Lower lobe of right lung (tissue), 2 donors: ENCODE measurements around the gene LRP5. TPM values are rescaled to one million over a fixed set of nuclear protein-coding genes. Genes with fewer than 3 reads are reported as not detected.

Source experiments
- ATAC-seq, 2 donors: fragments of 200-7000 bp; cut with Tn5 transposase; one replicate each; pipeline ENCODE4 v1.9.1; 2020 to 2022; ENCODE audit warnings: mild to moderate bottlenecking in 2 of 2, moderate library complexity in 2 of 2
- DNase-seq: peaks from one replicate; pipeline ENCODE4 v3.0.0-alpha.2; 2020
- H3K27ac ChIP-seq: fragments of 200-600 bp; one replicate; pipeline ENCODE4 v1.8.0; 2022
- H3K27me3 ChIP-seq: fragments of 200-600 bp; one replicate; pipeline ENCODE4 v1.8.0; 2022; ENCODE audit warnings: low read depth
- H3K36me3 ChIP-seq: fragments of 200-600 bp; one replicate; pipeline ENCODE4 v1.8.0; 2022; ENCODE audit warnings: mild to moderate bottlenecking
- H3K4me1 ChIP-seq: fragments of 200-600 bp; one replicate; pipeline ENCODE4 v1.8.0; 2022
- H3K4me3 ChIP-seq: fragments of 200-600 bp; one replicate; pipeline ENCODE4 v1.8.0; 2022; ENCODE audit warnings: mild to moderate bottlenecking
- H3K9me3 ChIP-seq: fragments of 200-600 bp; one replicate; pipeline ENCODE4 v1.8.0; 2022
- CTCF ChIP-seq: fragments of 200-600 bp; IDR thresholded peaks from one replicate; pipeline ENCODE4 v1.8.0; 2022; ENCODE audit warnings: antibody characterized with exemption, mild to moderate bottlenecking
- intact Hi-C: fragments of 100-400 bp; cut with DNase I; formaldehyde crosslinking; loops from one replicate; pipeline ENCODE4 v1.11.0; 2022
- total RNA-seq: library from RNA; stranded (reverse); fragmentation: NEBNext Ultra II Directional; extraction: Animal tissue kit (Norgen Biotek cat#: 25700); gene quantifications from one replicate; pipeline ENCODE4 v1.2.1, GENCODE V29; 2021
- donor health status: DM: no; HTN: yes; CAD: no; lungs with severe emphysema.

The LRP5 gene
- total RNA-seq, 1 donor from 2014 or later: 66.1 TPM

- TF ChIP-seq CTCF: no peak
- no peak overlapping the region for H3K27ac ChIP-seq
- no peaks in the 10 kb centered on the region for H3K27me3 ChIP-seq
- ATAC-seq: no peak
- no peak for DNase-seq
- peaks cover 31% of the 10 kb centered on the region for H3K36me3 ChIP-seq
- intact Hi-C loops: no loop called here
- H3K4me1 ChIP-seq: peaks cover 23% of the 10 kb centered on the region
- H3K4me3 ChIP-seq: no peak overlapping the region
- H3K9me3 ChIP-seq: no peaks in the 10 kb centered on the region
These were observed 54.9 kb downstream of the LRP5 start for GRCh38 chr11:68367252-68367651.

DNA sequence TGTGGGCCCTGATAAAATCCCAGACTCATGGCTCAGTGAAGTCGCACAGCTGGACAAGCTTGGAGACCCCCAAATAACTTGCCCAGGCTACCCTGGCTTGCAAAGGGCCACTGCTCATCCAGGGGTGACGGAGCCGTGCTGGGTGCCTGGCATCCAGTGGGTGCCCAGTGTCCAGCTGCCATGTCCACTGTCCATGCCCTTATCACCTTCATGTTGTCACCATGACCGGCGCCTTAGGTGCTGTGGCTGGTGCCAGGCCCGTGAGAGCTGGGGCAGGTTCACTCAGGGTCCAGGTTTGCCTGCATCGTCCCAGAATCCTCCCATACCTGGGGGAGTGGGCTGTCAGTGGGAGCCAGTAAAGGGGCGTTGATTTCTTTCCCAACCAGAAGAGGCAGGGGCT, 57.4 kb downstream of the LRP5 start:
- ATAC-seq (no peak), DNase-seq (no peak)
- H3K4me3 ChIP-seq: no peak overlapping the region
- peaks cover 26% of the 10 kb centered on the region for H3K36me3 ChIP-seq
- no peak for TF ChIP-seq CTCF
- H3K4me1 ChIP-seq: peaks cover 42% of the 10 kb centered on the region
- H3K27me3 ChIP-seq: no peaks in the 10 kb centered on the region
- no peaks in the 10 kb centered on the region for H3K9me3 ChIP-seq
- H3K27ac ChIP-seq: no peak overlapping the region
- intact Hi-C loops: no loop called here

DNA sequence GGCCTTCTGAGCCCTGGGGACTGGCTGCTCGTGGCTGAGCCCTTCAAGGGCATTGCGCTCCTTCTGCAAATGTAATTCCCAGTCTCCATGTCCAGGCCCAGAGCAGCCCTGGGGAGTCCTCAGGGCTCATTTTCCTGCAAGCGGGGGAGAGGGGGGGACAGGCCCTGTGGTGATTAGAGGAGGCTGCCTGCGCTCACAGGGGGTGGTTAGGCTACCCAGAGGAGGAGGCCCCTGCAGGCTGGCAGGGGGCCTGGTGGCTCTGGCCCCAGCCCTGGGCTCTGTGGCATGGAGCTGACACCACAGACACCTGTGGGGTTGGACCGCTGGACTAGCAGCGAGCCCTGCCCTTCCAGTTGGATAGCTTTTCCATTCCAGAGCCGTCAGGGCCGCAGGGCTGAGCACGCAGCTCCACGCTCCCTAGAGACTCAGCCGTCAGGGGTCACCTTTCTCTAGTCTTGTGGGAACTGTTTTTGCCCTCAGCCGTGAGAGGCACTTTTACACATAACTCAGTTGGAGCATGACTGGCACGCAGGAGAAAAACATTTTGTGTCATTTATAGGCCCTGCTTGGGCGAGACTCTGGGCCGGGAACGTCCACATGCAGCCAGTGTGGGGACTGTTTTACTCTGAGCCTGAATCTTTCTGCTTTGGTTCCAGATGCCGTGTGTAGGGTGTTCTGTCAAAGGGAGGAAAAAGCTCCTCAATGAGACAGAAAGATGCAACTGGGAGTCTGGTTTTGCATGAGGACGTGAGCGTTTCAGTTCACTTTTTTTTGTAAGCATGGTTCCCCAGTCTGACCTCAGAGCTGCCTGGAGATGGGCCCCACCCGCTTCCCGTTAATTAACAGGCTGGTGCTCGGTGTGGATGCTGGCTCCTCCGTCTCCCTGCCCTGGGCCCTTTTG, 58.1 kb downstream of the LRP5 start:
- peaks cover 49% of the 10 kb centered on the region for H3K4me1 ChIP-seq
- DNase-seq: peak; percentile 63

GRCh38 chr11:68371171-68372041, 59.0 kb downstream of the LRP5 start:
- Histone ChIP-seq H3K4me3 (no peak overlapping the region), H3K36me3 (peaks cover 18% of the 10 kb centered on the region), H3K9me3 (no peaks in the 10 kb centered on the region), H3K27ac (peak overlapping the region; percentile 48), H3K4me1 (peaks cover 53% of the 10 kb centered on the region), H3K27me3 (no peaks in the 10 kb centered on the region)
- no peak for TF ChIP-seq CTCF
- no peak for ATAC-seq
- no peak for DNase-seq
- intact Hi-C loops: no loop called here

More for the DNA sequence above, 58.1 kb downstream of the LRP5 start:
- TF ChIP-seq CTCF: no peak
- Histone ChIP-seq H3K9me3 (no peaks in the 10 kb centered on the region), H3K4me3 (no peak overlapping the region), H3K27me3 (no peaks in the 10 kb centered on the region), H3K27ac (peak overlapping the region; percentile 48), H3K36me3 (peaks cover 25% of the 10 kb centered on the region)
- ATAC-seq: peak; percentile 25 to 58
- intact Hi-C loops: no loop called here

- no peak for TF ChIP-seq CTCF
- ATAC-seq (no peak), DNase-seq (no peak)
- intact Hi-C loops: no loop called here
- Histone ChIP-seq H3K27ac (no peak overlapping the region), H3K27me3 (no peaks in the 10 kb centered on the region), H3K9me3 (no peaks in the 10 kb centered on the region), H3K36me3 (peaks cover 11% of the 10 kb centered on the region), H3K4me3 (no peak overlapping the region), H3K4me1 (peaks cover 61% of the 10 kb centered on the region)
These were observed 59.7 kb downstream of the LRP5 start for GRCh38 chr11:68372114-68372513.
